Measurements from ENCODE around the gene RGMB.
A peak's percentile ranks its signal among the peaks of the same experiment; 100 is the strongest.

The RGMB gene

DNA sequence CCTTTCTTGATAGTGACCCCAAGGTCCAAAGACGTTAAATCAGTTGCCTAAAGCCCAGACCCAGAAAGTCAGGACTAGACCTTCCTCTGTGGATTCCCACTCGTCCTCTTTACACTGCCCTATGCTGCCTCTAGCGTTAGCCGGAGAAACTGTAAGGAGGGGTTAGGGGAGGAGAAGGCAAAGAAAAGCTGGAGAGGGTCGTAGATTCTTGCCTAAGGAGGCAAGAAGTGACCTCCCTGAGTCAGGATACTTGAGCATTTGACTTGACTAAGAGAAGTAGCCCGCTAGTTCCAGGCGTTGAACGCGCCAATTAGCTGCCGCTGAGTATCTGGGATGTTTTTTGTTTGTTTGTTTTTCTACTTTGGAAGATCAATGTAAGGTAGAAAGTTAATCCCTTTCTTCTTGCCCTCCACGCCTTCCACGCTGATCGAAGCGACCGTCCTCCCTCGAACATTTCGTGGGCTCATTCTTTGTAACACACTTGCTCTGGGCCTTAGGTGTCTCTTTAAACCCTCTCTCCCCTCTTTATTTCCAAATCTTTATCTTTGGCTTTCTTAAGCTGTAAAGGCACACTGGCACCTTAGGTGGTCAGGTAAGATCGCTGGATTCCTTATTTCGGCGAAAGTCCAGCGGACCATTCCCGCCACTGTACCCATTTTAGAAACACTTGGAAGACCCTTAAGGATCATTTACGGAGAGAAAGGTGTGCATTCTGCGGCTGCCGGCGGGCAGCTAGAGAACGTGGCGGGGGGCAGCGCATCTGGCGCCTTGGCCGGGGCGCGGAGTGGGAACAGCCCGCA is 5.1 kb upstream of the RGMB start:
- peak; percentile 83 for DNase-seq

DNA sequence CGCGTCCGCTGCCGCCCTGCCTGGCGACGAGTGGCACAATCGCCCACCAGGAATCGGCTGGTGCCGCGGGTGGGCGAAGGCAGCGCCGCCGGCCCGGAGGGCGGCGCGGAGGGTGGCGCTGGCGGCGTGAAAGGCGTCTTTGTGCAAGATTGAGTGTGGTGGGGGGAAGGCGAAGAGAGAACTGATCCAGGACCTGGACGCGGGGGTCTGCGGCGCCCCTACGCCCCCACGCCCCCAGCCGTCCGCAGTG is 4.6 kb upstream of the RGMB start:
- DNase-seq: no peak

DNA sequence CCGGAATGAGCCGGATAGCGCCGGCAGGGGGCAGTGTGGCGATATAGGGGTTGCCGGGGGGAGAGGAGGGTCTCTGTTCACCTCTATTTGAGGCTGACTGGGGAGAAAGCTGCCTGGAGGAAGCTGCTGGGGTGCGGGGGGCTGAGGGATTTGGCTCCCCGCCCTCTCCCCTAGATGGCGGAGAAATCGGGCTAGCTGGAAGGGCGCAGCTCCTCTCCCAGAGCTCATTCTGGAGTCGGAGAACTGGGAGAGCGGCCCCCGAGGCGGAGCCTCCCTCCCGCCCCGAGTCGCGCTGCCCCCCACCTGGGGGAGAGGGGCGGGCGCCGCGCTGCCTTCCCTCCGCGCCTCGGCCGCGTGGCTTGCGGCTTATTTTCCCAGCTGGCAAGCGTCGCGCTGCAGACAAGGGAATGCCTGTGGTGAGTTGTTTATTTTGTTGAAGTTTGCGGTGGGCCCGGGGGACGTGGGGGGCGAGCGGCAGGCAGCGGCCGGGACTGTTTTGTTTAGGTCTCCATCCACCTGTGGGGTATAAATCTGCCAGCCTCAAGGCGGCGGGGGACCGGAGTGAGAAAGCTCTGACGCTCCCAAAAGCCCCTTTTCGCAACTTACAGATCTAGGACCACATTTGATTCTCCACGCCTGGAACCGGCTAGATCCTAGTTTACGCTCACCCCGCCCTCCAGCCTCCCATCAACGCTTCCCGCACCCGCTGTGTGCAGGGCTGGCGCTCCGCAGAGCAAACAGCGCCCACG is 4.1 kb upstream of the RGMB start:
- peak; percentile 71 for DNase-seq

DNA sequence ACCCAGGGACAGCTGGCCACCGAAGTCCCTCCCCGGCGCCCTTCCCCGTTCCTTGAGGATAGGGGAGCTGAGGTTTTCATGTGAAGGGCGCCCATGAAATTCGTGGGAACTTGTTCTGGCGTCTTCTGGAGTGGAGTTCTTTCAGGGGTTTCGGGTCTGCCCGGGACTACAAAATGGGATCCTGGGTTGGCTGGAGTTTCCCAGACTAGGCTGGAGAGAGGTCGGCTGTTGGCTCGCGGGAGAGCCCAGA is 3.6 kb upstream of the RGMB start:
- no peak for DNase-seq

GRCh38 chr5:98770209-98770910 is 3.1 kb upstream of the RGMB start:
- DNase-seq: peak; percentile 64

GRCh38 chr5:98770911-98771322 is 2.5 kb upstream of the RGMB start:
- DNase-seq: no peak

GRCh38 chr5:98771382-98772109 is 1.9 kb upstream of the RGMB start:
- DNase-seq: peak; percentile 87

- DNase-seq: peak; percentile 90
Observed at GRCh38 chr5:98772415-98773213, 849 bp upstream of the RGMB start.

GRCh38 chr5:98773214-98773463 is 324 bp upstream of the RGMB start:
- DNase-seq: no peak

- DNase-seq: peak; percentile 81
Observed at GRCh38 chr5:98774192-98775033, 950 bp downstream of the RGMB start.

- peak; percentile 19 for DNase-seq
Observed at GRCh38 chr5:98775246-98776065, 2.0 kb downstream of the RGMB start.

DNA sequence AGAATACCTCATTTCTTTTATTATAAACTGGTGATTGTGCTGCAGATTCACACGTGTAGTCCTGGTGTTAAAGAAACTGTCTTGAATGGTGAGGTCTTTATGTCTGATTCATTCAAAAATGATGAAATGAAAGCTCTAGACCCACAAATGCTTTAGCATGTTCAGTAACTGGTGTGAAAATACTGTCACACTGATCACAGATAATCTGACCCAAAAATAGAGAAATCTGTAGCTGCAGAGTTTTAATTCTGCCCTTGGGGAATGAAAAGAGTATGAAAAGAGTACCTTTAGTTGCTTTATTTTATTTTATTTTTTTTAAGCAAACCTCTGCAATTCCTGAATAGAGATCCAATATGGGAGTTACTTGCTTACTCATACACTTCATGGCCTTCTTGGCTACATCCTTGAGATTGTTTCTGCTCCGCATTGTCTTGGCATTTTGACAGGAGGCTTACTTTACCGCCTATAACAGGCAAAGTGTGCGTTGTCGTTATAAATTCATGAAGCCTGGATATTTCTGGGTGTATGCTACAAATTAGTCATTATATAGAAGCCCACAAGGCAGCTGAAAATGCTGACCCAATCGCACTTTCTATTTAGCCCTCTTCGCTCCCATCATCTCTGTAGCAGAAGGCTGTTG is 2.7 kb downstream of the RGMB start:
- DNase-seq: no peak

DNA sequence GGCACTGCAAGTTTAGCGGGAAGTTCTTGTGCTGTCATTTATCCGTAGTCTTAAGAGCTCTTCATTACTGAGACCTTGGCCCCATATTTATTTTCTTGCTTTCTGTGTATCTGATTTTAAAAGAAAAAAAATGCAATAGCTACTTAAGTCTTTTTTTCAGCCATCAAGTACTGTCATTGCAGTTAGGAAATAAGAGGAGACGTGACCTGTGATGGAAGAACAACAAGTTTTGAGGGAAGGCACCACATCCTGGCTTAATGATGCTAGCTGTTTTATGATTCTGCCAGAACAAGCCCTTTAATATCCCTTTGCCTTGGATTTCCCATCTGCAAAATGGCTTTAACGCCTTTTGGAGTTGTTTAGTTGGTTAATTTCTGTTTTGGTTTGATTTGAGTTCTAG is 3.8 kb downstream of the RGMB start:
- no peak for DNase-seq

- no peak for DNase-seq
Observed at GRCh38 chr5:98779264-98779877, 5.9 kb downstream of the RGMB start.

DNA sequence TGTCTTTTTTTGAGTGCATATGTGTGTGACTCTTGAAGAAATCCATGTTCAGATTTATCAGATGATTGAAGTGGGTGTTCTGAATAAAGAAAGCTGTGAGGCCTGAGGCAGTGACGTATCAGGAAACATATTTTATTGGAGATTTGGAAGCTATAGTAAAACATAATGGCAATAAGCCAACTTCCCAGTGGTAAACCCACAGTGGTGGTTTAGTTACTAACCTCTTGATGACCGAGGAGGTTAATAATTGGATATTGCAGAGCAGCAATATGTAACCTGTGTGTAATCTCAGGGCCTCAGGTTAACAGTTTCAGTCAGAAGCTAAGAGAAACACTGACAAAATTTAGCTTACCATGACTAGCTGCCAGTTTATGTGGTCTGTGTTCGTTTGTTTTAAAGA is 6.9 kb downstream of the RGMB start:
- no peak for DNase-seq

- no peak for DNase-seq
Observed at GRCh38 chr5:98781520-98781919, 8.1 kb downstream of the RGMB start.

DNA sequence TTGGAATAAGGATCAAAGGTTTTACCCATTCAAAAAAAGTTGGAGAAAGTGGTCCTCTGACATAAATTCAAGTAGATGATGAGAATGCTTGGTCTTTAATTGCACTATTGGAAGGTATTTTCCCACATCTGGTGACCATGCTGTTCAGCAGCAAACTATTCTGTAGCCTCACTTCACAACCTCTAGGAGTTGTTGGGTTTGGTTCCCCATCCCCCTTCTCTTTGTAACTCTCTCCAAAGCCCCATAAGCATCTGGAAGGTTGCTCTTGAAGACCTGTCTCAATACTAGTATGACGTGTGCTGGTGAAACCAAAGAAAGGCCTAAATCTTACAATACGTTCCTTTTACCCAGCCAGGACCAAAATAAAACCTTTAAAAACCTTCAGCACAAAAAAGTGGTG is 8.5 kb downstream of the RGMB start:
- DNase-seq: peak; percentile 1

DNA sequence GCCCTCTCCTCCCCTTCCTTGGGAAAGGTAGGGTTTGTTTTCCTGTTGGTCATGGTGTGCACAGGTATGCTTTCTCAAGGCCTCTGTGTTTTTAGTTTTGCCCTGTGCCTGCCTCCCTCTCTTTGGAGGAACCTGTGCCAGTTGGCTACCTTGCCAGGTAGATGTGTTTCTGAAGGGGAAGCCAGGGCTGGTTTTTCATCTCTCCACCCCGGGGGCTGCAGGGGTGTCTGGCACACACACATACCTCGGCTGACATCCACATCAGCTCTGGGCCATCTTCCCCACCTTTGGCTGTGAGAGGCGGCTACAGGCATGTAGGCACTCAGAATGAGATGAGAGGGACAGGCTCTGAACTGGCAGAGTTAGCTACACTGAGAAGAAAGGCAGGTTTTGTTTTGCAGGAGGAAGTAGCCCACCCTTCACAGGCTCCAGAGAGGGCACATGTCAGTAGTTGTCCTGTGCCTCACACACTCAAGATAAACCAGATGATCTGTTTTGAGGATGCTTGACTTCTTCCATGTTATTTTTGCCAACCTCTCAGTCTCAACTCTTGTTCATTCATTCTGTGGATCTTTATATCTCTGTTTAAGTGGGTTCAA is 9.7 kb downstream of the RGMB start:
- DNase-seq: no peak

DNA sequence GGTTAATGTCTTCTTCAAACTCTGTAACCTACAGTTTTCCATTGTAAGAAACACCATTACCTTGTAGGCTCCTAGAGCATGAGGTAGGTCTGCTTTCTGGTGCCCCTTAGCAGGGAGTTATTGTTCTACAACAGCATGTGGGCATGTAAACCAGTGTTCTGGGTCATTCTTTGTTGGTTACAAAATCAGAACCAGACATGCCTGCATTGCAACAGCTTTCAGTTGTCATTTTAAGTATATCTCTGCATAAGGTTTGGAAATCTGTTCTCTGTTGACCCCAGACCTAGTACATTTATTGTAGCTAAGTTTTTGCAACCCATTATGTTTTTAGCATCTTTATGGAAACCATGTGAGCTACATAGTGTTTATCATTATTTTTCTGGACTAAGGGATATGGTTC is 10.9 kb downstream of the RGMB start:
- no peak for DNase-seq

DNA sequence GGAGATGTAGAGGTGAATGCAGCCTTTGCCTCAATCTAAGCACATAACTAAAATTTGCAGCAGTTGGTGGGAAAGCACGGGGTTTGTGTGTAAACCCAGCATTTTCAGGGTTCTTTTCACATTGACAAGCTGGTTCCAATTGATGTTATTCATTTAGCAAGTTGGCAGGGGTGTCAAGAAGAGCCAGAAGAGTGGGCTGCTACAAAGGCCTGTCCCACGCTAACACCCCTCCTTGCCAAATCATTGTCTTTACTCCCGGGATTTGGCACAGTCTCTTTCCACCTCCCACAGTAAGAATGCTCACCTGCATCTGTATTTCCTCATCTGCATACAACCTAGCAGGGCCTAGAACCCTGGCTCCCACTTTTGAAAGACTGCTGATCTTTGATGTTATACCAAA is 11.8 kb downstream of the RGMB start:
- DNase-seq: peak; percentile 2
